Vagina (tissue), 2 donors: ENCODE measurements around the gene LEMD2. TPM values are rescaled to one million over a fixed set of nuclear protein-coding genes. Genes with fewer than 3 reads are reported as not detected.

Experiments
- DNase-seq, 2 donors: peaks; one replicate each; pipeline ENCODE4 v3.0.0-alpha.2; 2017; ENCODE audit errors: extremely low spot score in 2 of 2
- H3K27ac ChIP-seq: fragments of 200-600 bp; sonication (generic); one replicate; pipeline ENCODE4 v1.5.1; 2019
- H3K27me3 ChIP-seq: fragments of 200-600 bp; sonication (generic); one replicate; pipeline ENCODE4 v1.5.1; 2019
- H3K36me3 ChIP-seq, 2 donors: fragments of 200-600 bp; sonication (generic); one replicate each; pipeline ENCODE4 v1.5.1; 2017 to 2019
- H3K4me1 ChIP-seq: fragments of 200-600 bp; sonication (generic); one replicate; pipeline ENCODE4 v1.5.1; 2019
- H3K4me3 ChIP-seq, 2 donors: fragments of 200-600 bp; sonication (generic); 1 replicate in 1 of 2; 2 replicates in 1 of 2; pipeline ENCODE4 v1.5.1; 2016 to 2019
- H3K9me3 ChIP-seq: fragments of 200-600 bp; sonication (generic); one replicate; pipeline ENCODE4 v1.5.1; 2019
- CTCF ChIP-seq, 3 experiments: fragments of 450-650 bp in 2 of 3; fragments of 200-600 bp in 1 of 3; sonication (generic) in 1 of 3; IDR thresholded peaks; one replicate each; pipeline ENCODE4 v1.5.1; 2017 to 2019; ENCODE audit warnings: antibody characterized with exemption in 3 of 3, mild to moderate bottlenecking in 2 of 3, moderate library complexity in 2 of 3
- POLR2A ChIP-seq, 2 donors: fragments of 450-650 bp; IDR thresholded peaks; one replicate each; pipeline ENCODE4 v1.6.1; 2017; ENCODE audit warnings: antibody characterized with exemption in 2 of 2, mild to moderate bottlenecking in 2 of 2, moderate library complexity in 2 of 2
- POLR2AphosphoS5 ChIP-seq, 2 donors: sonication (generic); formaldehyde crosslinking; IDR thresholded peaks; one replicate each; pipeline ENCODE4 v1.9.0; 2017; ENCODE audit warnings: antibody characterized with exemption in 2 of 2, mild to moderate bottlenecking in 2 of 2, low read depth in 1 of 2; ENCODE audit not compliant: insufficient read depth in 1 of 2
- intact Hi-C: fragments of 100-400 bp; cut with DNase I; formaldehyde crosslinking; loops from one replicate; pipeline ENCODE4 v1.15.1; 2023
- total RNA-seq: library from RNA; depleted of rRNA; stranded (reverse); fragments of >200 nt; gene quantifications from one replicate; pipeline ENCODE4 v1.2.3, GENCODE V29; 2016

Gene LEMD2
- total RNA-seq, 1 donor from 2014 or later = 55.5 TPM

DNA sequence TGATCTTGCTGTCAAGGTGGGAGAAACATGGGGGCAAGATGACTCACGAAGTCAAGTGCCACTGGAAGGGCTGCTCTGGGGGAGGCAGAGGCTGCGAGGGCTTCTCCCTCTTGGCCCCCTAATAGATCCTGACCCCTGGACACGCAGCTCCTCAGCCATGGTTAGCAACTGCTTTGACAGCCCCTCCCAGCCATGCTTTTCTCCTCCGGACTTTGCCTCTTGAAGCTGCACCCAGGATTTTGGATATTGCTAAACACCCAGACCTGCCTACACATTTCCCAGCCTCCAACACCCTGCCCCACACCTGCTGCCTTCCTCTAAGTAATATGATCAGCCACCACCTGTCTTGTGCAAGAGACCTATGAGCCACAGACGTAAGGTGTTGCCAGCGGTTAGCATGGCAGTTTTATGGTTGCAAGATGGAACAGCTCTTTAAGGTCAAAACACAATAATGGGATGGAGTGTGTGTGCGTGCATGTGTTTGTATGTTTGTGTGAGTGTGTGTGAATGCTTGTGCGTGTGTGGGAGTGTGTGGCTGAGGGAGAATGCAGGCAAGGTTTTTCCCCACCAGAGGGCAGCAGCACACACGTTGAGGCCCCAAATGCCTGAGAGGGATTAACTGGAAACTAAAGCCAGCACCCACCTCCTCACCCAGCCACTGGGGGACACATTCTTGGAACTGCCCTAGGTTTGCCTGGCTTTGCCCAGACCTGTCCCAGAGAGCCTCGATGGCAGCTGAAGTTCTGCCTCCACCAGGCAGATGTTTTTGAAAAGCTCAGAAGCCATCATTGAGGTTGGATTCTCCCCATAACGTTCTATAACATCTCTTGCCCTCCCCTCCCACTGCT, 44.7 kb downstream of the LEMD2 start:
- Histone ChIP-seq H3K9me3 (no peaks in the 10 kb centered on the region), H3K27ac (peak overlapping the region; percentile 73), H3K27me3 (no peaks in the 10 kb centered on the region), H3K4me3 (no peak overlapping the region), H3K4me1 (peaks cover 38% of the 10 kb centered on the region), H3K36me3 (no peaks in the 10 kb centered on the region)
- no peak for DNase-seq
- intact Hi-C loops = no loop called here
- TF ChIP-seq POLR2AphosphoS5 (IDR thresholded peaks at IDR 0.05; ENCODE audit: insufficient read depth in 1 of 2, low read depth in 1 of 2) (peak in 1 of 2 donors; percentile 64), POLR2A (IDR thresholded peaks at IDR 0.05) (no peak), CTCF (IDR thresholded peaks at IDR 0.05) (peak; percentile 58 to 91 (median 68))

DNA sequence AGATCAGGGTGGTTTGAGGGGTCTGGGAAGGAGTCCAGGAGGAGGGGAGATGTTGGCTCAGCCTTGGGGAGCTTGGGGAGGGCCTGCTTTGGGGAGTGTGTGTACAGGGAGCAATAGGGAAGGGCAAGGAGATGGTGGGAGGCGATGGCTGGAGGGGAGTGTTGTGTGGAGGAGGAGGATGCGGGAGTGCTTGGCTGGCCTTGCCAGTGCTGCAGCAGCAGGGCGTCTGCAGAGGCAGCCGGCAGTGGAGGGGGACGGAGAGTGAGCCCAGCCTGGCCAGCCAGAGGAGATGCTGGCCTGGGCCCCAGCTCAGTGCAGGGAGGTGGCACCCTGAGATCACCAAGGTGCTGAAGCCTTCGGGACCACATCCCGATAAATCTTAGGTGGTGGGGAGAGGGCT, 46.1 kb downstream of the LEMD2 start:
- H3K36me3 ChIP-seq = no peaks in the 10 kb centered on the region
- H3K9me3 ChIP-seq = no peaks in the 10 kb centered on the region
- no peak for TF ChIP-seq POLR2AphosphoS5 (IDR thresholded peaks at IDR 0.05; ENCODE audit: insufficient read depth in 1 of 2, low read depth in 1 of 2)
- no peak for TF ChIP-seq CTCF (IDR thresholded peaks at IDR 0.05)
- TF ChIP-seq POLR2A (IDR thresholded peaks at IDR 0.05) = no peak
- no peak for DNase-seq
- H3K4me3 ChIP-seq = no peak overlapping the region
- no peaks in the 10 kb centered on the region for H3K27me3 ChIP-seq
- intact Hi-C loops = no loop called here
- H3K27ac ChIP-seq = no peak overlapping the region
- H3K4me1 ChIP-seq = peaks cover 38% of the 10 kb centered on the region

DNA sequence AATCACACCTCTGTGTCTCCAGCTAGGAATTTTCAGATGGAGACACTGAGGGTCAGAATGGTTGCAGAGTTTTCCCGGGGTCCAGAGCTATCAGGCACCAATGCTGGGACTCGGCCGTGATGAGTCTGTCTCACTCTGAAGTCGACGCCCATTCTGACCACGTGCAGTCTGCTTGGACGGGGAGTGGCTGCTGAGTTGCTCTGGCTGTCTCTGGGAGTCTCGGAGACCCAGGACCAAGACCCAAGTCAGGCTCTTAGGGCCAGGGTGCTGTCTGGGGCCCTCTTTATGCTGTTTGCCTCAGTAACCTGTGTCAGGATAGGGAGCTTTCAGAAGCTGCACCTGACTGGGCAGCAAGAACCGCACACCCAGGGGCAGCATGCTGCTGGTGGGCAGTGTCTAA, 46.8 kb downstream of the LEMD2 start:
- Histone ChIP-seq H3K4me3 (no peak overlapping the region), H3K9me3 (no peaks in the 10 kb centered on the region), H3K4me1 (peaks cover 37% of the 10 kb centered on the region), H3K36me3 (no peaks in the 10 kb centered on the region), H3K27me3 (no peaks in the 10 kb centered on the region), H3K27ac (no peak overlapping the region)
- intact Hi-C loops = no loop called here
- no peak for DNase-seq
- no peak for TF ChIP-seq POLR2AphosphoS5 (IDR thresholded peaks at IDR 0.05; ENCODE audit: insufficient read depth in 1 of 2, low read depth in 1 of 2)
- no peak for TF ChIP-seq POLR2A (IDR thresholded peaks at IDR 0.05)
- no peak for TF ChIP-seq CTCF (IDR thresholded peaks at IDR 0.05)

DNA sequence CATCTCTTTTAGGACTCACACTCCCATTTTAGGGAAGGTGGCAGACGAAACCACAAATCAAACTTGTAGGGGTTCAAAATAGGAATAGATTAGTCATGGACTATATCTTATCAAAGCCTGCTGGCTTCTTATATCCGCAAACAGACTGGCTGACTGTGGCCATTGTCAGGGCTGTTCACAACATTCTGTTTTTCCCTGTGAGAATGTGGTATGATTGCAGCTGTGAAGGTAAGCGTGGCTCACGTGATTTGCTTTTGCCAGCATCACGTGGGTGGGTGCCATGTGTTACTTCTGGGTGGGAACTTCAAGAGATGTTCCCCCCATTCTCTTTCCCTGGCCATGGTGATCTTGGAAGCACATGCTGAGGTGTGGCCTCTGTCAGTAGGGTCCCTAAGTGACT, 48.1 kb downstream of the LEMD2 start:
- Histone ChIP-seq H3K9me3 (no peaks in the 10 kb centered on the region), H3K4me3 (no peak overlapping the region), H3K4me1 (peaks cover 27% of the 10 kb centered on the region), H3K27me3 (no peaks in the 10 kb centered on the region), H3K36me3 (no peaks in the 10 kb centered on the region), H3K27ac (no peak overlapping the region)
- no peak for TF ChIP-seq POLR2AphosphoS5 (IDR thresholded peaks at IDR 0.05; ENCODE audit: insufficient read depth in 1 of 2, low read depth in 1 of 2)
- TF ChIP-seq CTCF (IDR thresholded peaks at IDR 0.05) = no peak
- no peak for TF ChIP-seq POLR2A (IDR thresholded peaks at IDR 0.05)
- no peak for DNase-seq
- intact Hi-C loops = no loop called here

DNA sequence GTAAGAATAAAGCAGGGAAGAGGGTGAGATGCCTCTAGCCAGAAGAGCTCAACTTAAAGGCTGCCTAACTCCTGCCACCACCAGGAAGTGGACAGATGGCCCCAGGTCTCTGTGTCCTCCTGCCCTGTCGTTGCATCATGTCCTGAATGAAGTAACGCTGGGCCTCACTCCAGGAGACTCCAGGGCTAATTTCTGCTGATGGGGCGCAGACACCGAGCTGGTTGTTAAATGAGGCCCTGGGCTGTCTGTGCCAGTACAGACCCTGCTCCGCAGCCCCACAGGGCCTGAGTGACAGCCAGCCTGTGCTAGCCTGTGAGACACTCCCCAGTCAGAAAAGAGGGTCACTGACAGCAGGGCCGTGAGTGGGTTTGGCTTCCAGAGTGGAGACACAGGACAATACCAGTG, 48.7 kb downstream of the LEMD2 start:
- Histone ChIP-seq H3K9me3 (no peaks in the 10 kb centered on the region), H3K4me3 (no peak overlapping the region), H3K4me1 (peaks cover 22% of the 10 kb centered on the region), H3K27ac (no peak overlapping the region), H3K27me3 (no peaks in the 10 kb centered on the region), H3K36me3 (no peaks in the 10 kb centered on the region)
- DNase-seq = no peak
- TF ChIP-seq POLR2AphosphoS5 (IDR thresholded peaks at IDR 0.05; ENCODE audit: insufficient read depth in 1 of 2, low read depth in 1 of 2) = no peak
- TF ChIP-seq POLR2A (IDR thresholded peaks at IDR 0.05) = no peak
- TF ChIP-seq CTCF (IDR thresholded peaks at IDR 0.05) = no peak
- intact Hi-C loops = no loop called here
